GM12878 (cell line): Measurements from ENCODE around the gene CTSH. TPM values are rescaled to one million over a fixed set of nuclear protein-coding genes. Genes with fewer than 3 reads are reported as not detected.

ENCODE experiments used
- ATAC-seq: fragments of 200-7000 bp; cut with Tn5 transposase; 3 replicates; pipeline ENCODE4 v1.9.1; 2020; ENCODE audit warnings: mild to moderate bottlenecking, moderate library complexity
- BruUV-seq: library from RNA; stranded (reverse); fragments of 400-500 nt; replicated peaks from 2 replicates; lab custom pipeline; 2021; lab: Mats Ljungman, UMichigan
- CTCF ChIA-PET: fragments of 300-600 bp; sonication (Branson Sonifier 250); formaldehyde crosslinking; extraction: SDS; loops from one replicate; lab custom pipeline; 2021; ENCODE audit warnings: inconsistent platforms; lab: Yijun Ruan, JAX
- POLR2A ChIA-PET: fragments of 350-600 bp; formaldehyde crosslinking; extraction: SDS; loops from one replicate; lab custom pipeline; 2021; ENCODE audit warnings: inconsistent platforms; lab: Charles Lee
- RAD21 ChIA-PET: fragments of 300-600 bp; sonication (Branson Sonifier 250); formaldehyde crosslinking; loops from one replicate; lab custom pipeline; 2023; ENCODE audit warnings: antibody characterized with exemption; ENCODE audit not compliant: unreplicated experiment; lab: Charles Lee
- SMC1A ChIA-PET: fragments of 300-600 bp; sonication (Branson Sonifier 250); formaldehyde crosslinking; loops from one replicate; lab custom pipeline; 2023; ENCODE audit not compliant: unreplicated experiment, uncharacterized antibody; lab: Charles Lee
- DNase-seq: peaks from one replicate; pipeline ENCODE4 v3.0.0-alpha.2; 2011; ENCODE audit warnings: low read depth, low spot score
- FAIRE-seq: peaks from 3 replicates; lab custom pipeline; 2011; peaks lifted over from hg19 to GRCh38; lab: Jason Lieb, UNC
- H2AFZ ChIP-seq: 2 replicates; pipeline ENCODE4 v1.6.0; 2011; ENCODE audit warnings: low read depth, low read length, control low read depth; ENCODE audit not compliant: control insufficient read depth
- H3K27ac ChIP-seq: 2 replicates; pipeline ENCODE4 v1.5.1; 2011; ENCODE audit warnings: control low read depth; ENCODE audit not compliant: control insufficient read depth, insufficient read depth
- H3K27me3 ChIP-seq, 2 experiments: replicated peaks in 1 of 2; 2 replicates each; pipeline versions ENCODE4 v1.6.0 to v1.6.1; 2011; ENCODE audit warnings: low read length in 1 of 2; ENCODE audit not compliant: control insufficient read depth in 2 of 2, insufficient read depth in 2 of 2
- H3K36me3 ChIP-seq, 2 experiments: 2 replicates each; pipeline ENCODE4 v1.5.1; 2011; ENCODE audit warnings: low read length in 1 of 2; ENCODE audit not compliant: control insufficient read depth in 2 of 2, insufficient read depth in 2 of 2
- H3K4me1 ChIP-seq: 2 replicates; pipeline ENCODE4 v1.6.1; 2011; ENCODE audit warnings: mild to moderate bottlenecking, low read length, moderate library complexity, mixed read lengths; ENCODE audit not compliant: control insufficient read depth, insufficient read depth
- H3K4me2 ChIP-seq: 2 replicates; pipeline ENCODE4 v1.6.0; 2011; ENCODE audit warnings: control low read depth; ENCODE audit not compliant: control insufficient read depth, insufficient read depth
- H3K4me3 ChIP-seq: fragments of 200-600 bp; sonication (generic); 2 replicates; pipeline ENCODE4 v1.5.1; 2016
- H3K79me2 ChIP-seq: 2 replicates; pipeline ENCODE4 v1.6.0; 2011; ENCODE audit warnings: low read length; ENCODE audit not compliant: control insufficient read depth, insufficient read depth
- H3K9ac ChIP-seq: 2 replicates; pipeline ENCODE4 v1.8.0; 2011; ENCODE audit warnings: low read length, control low read depth, mixed read lengths; ENCODE audit not compliant: control insufficient read depth, insufficient read depth
- H3K9me3 ChIP-seq: replicated peaks from 3 replicates; pipeline ENCODE4 v1.5.1; 2011; ENCODE audit warnings: mild to moderate bottlenecking, low read length; ENCODE audit not compliant: control insufficient read depth, insufficient read depth
- H4K20me1 ChIP-seq: 2 replicates; pipeline ENCODE4 v1.6.0; 2011; ENCODE audit not compliant: control insufficient read depth, insufficient read depth
- ATF7 ChIP-seq: fragments of 450-650 bp; IDR thresholded peaks from 2 replicates; pipeline ENCODE4 v1.6.1; 2016; ENCODE audit warnings: low read depth, mild to moderate bottlenecking
- CTCF ChIP-seq, 3 experiments: IDR thresholded peaks in 2 of 3; conservative IDR thresholded peaks in 1 of 3; 2 replicates each; pipeline ENCODE4 v1.5.1; 2011; ENCODE audit warnings: low read depth in 3 of 3, low read length in 3 of 3, mild to moderate bottlenecking in 3 of 3, control low read depth in 2 of 3, moderate library complexity in 2 of 3, inconsistent platforms in 1 of 3, mixed read lengths in 1 of 3; ENCODE audit not compliant: control insufficient read depth in 2 of 3, insufficient read depth in 1 of 3; ENCODE audit errors: extremely low read depth in 1 of 3
- EGR1 ChIP-seq, 2 experiments: IDR thresholded peaks; 1 replicate in 1 of 2; 2 replicates in 1 of 2; pipeline ENCODE4 v1.6.1; 2011 to 2012; ENCODE audit warnings: low read depth in 2 of 2, low read length in 2 of 2, borderline replicate concordance in 1 of 2, mild to moderate bottlenecking in 1 of 2, moderate library complexity in 1 of 2
- KDM1A ChIP-seq: fragments of 200-600 bp; sonication (generic); IDR thresholded peaks from 2 replicates; pipeline ENCODE4 v1.6.1; 2016; ENCODE audit warnings: borderline replicate concordance
- MTA3 ChIP-seq: IDR thresholded peaks from 2 replicates; pipeline ENCODE4 v1.6.1; 2012; ENCODE audit warnings: low read length, inconsistent platforms, borderline replicate concordance
- PML ChIP-seq: IDR thresholded peaks from 2 replicates; pipeline ENCODE4 v1.6.1; 2012; ENCODE audit warnings: low read length, inconsistent platforms
- RFX5 ChIP-seq: IDR thresholded peaks from 2 replicates; pipeline ENCODE4 v1.6.1; 2011; ENCODE audit warnings: low read depth, low read length, improper control_type of control experiment
- SUPT20H ChIP-seq: IDR thresholded peaks from 2 replicates; pipeline ENCODE4 v1.6.1; 2011; ENCODE audit warnings: low read depth, mild to moderate bottlenecking, low read length, moderate library complexity, borderline replicate concordance; ENCODE audit not compliant: control insufficient read depth
- YBX1 ChIP-seq: fragments of 450-650 bp; IDR thresholded peaks from 2 replicates; pipeline ENCODE4 v1.6.1; 2016; ENCODE audit warnings: antibody characterized with exemption
- ZBTB4 ChIP-seq: fragments of 450-650 bp; formaldehyde crosslinking; IDR thresholded peaks from 2 replicates; pipeline ENCODE4 v1.4.0; 2022; ENCODE audit warnings: mild to moderate bottlenecking, moderate library complexity
- ZBTB40 ChIP-seq: fragments of 450-650 bp; IDR thresholded peaks from 2 replicates; pipeline ENCODE4 v1.6.1; 2016; ENCODE audit warnings: mild to moderate bottlenecking, moderate library complexity, borderline replicate concordance
- WGBS: methylation state at CpG from one replicate; pipeline ENCODE4 v1.1.6; 2016; ENCODE audit warnings: low lambda C conversion rate; ENCODE audit not compliant: insufficient replicate concordance, insufficient coverage; ENCODE audit errors: missing lambda C conversion rate; 5-methylcytosine and 5-hydroxymethylcytosine counted together
- in situ Hi-C: fragments of 300-500 bp; cut with MboI; formaldehyde crosslinking; loops from 9 replicates; pipeline ENCODE4 v1.14.3; 2018; ENCODE audit warnings: mixed read lengths
- intact Hi-C: fragments of 100-400 bp; cut with micrococcal nuclease; formaldehyde crosslinking; loops from one replicate; pipeline ENCODE4 v1.14.2; 2022; ENCODE audit not compliant: unreplicated experiment
- polyA plus RNA-seq, 11 experiments: library from polyadenylated mRNA; depleted of rRNA in 4 of 11; unstranded in 6 of 11; stranded (reverse) in 5 of 11; fragments of >200 nt; fragmentation: Nextera tagmentation in 4 of 11; fragmentation: Illumina TruSeq in 1 of 11; extraction: Ambion mirVana in 4 of 11; extraction: Trizol in 1 of 11; gene quantifications; 1 replicate in 1 of 11; 2 replicates in 10 of 11; pipeline versions ENCODE4 v1.2.1 to v1.2.3, GENCODE V29; 2011 to 2016; ENCODE audit warnings: inconsistent platforms in 2 of 11, missing spikeins in 2 of 11, low read depth in 1 of 11
- total RNA-seq, 4 experiments: library from RNA; depleted of rRNA in 3 of 4; stranded (reverse); fragments of >200 nt in 3 of 4; fragmentation: Illumina TruSeq in 1 of 4; extraction: Trizol in 1 of 4; gene quantifications; 2 replicates each; pipeline versions ENCODE4 v1.2.1 to v1.2.3, GENCODE V29; 2013 to 2021

The CTSH gene
- total and polyA plus RNA-seq, 10 of the 15 experiments (the other 5 are each of a cell fraction or from before 2014, with no cell fraction given) = 30.2 to 1,212 (median 519) TPM

- DNase-seq (no peak), ATAC-seq (no peak), FAIRE-seq (no peak)
- Histone ChIP-seq H3K36me3 (peaks cover 12 to 24% of the 10 kb centered on the region in 2 experiments), H3K9ac (no peak overlapping the region), H2AFZ (no peak overlapping the region), H3K27me3 (no peaks in the 10 kb centered on the region), H3K4me3 (no peak overlapping the region), H3K9me3 (no peaks in the 10 kb centered on the region), H3K79me2 (no peaks in the 10 kb centered on the region), H3K27ac (no peak overlapping the region), H4K20me1 (no peaks in the 10 kb centered on the region), H3K4me1 (no peaks in the 10 kb centered on the region; the same call in 1 of the 2 replicates), H3K4me2 (no peak overlapping the region)
- in situ Hi-C loops = no loop called here
- intact Hi-C loops = no loop called here
- ChIA-PET POLR2A (interaction anchor here (0.7 kb wide), 1 partner anchor 20 kb away, joined by 11 read pairs; no protein-coding TSS in a partner anchor), SMC1A (no interaction called here), CTCF (no interaction called here), RAD21 (interaction anchor here (0.7 kb wide), 1 partner anchor 459 kb away, joined by 4 read pairs; no protein-coding TSS in a partner anchor)
- BruUV-seq = no TSS peak
- WGBS = 100% methylated on average over 1 of the region's 4 CpGs
- no peak for TF ChIP-seq CTCF (IDR thresholded peaks at IDR 0.05 in 2 of 3, conservative IDR thresholded peaks at IDR 0.05 in 1 of 3; ENCODE audit: control insufficient read depth in 2 of 3, extremely low read depth in 1 of 3, insufficient read depth in 1 of 3, low read depth in 3 of 3, low read length in 3 of 3)
- TF ChIP-seq MTA3 = no peak
- TF ChIP-seq ZBTB4 (CRISPR knock-in tag) = no peak
- no peak for TF ChIP-seq RFX5
- TF ChIP-seq SUPT20H = no peak
- no peak for TF ChIP-seq KDM1A
- TF ChIP-seq YBX1 = no peak
- no peak for TF ChIP-seq PML
- no peak for TF ChIP-seq EGR1 (IDR thresholded peaks at IDR 0.05; ENCODE audit: borderline replicate concordance in 1 of 2, low read depth in 2 of 2, low read length in 2 of 2)
- TF ChIP-seq ZBTB40 = no peak
- no peak for TF ChIP-seq ATF7
These were observed 27.0 kb downstream of the CTSH start for GRCh38 chr15:78917888-78918287.
